ENCODE results near the gene MSANTD2.

DNA sequence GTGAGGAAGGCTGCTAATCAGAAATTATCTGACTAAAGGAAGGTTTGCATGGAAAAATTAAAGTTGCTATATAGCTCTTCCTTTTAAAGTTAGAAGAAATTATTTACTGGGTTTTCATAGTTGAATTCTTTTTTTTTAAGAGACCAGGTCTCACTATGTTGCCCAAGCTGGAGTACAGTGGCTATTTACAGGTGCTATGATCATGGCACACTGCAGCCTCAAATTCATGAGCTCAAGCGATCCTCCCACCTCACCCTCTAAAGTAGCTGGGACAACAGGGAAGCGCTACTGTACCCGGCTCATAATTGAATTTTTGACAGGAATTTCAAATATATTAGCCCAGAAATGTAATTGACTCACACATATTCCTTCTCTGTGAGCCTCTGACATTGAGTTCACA, 3.9 kb downstream of the MSANTD2 start:
- no peak for TF ChIP-seq EZH2 (IDR thresholded peaks at IDR 0.05; ENCODE audit: insufficient read depth, low read length)
- TF ChIP-seq, protein P1, sequence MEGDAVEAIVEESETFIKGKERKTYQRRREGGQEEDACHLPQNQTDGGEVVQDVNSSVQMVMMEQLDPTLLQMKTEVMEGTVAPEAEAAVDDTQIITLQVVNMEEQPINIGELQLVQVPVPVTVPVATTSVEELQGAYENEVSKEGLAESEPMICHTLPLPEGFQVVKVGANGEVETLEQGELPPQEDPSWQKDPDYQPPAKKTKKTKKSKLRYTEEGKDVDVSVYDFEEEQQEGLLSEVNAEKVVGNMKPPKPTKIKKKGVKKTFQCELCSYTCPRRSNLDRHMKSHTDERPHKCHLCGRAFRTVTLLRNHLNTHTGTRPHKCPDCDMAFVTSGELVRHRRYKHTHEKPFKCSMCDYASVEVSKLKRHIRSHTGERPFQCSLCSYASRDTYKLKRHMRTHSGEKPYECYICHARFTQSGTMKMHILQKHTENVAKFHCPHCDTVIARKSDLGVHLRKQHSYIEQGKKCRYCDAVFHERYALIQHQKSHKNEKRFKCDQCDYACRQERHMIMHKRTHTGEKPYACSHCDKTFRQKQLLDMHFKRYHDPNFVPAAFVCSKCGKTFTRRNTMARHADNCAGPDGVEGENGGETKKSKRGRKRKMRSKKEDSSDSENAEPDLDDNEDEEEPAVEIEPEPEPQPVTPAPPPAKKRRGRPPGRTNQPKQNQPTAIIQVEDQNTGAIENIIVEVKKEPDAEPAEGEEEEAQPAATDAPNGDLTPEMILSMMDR (IDR thresholded peaks at IDR 0.05; ENCODE audit: insufficient read depth, low read depth, low read length), result no peak
